T1000 (cell line): ENCODE results near the gene BICC1.

Experiments
- DNase-seq: peaks from one replicate; lab custom pipeline; 2025; ENCODE audit warnings: mixed read lengths; lab: John Stamatoyannopoulos, UW

The BICC1 gene

DNA sequence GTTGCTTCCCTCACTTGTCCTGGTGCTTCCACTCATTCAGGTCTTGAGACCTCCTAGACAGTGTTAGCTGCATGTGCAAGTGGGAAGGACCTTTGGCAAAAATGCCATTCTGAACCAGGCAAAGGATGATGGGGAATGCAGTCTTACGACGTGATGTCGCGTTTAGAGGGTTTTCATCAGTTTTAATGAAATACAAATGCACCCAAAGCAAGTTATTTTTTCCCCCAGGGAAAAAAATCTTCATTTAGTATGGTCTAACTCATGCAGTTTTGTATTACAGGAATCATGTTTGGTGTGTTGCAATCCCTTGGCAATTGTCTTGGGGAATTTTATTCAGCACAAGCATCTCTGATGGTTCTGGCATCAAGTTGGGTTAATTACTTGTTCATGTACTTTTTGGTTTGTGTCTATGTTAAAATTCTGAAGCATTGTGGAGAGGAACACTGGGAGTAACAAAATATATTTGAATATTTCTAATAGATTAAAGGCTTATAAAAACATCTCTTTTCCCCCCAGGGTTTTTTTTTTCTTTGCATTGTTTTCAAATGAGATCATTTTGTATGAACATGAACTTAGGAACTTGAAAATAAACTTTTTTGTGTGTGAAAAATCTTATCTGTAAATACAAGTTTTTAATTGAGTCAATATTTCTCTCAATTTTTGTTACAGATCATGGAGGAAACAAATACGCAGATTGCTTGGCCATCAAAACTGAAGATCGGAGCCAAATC, 188.9 kb downstream of the BICC1 start:
- DNase-seq = no peak

DNA sequence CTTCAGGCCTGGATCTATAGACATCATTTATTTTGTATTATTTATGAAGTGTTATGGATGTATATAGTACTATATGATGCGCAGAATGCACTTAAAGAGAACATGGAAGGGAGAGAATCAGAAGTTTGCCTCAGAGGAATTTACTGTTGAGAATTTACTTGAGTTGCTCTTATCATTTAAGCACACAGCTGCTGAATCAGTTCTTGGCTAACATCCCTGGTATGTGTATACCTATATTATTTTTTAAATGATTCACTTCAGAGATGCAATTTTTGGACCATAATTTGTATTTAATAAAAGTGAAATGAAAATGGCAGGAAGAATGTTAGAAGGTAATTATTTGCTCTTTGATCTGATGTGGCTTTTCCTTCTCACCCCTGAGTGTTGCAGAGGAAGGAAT, 191.6 kb downstream of the BICC1 start:
- no peak for DNase-seq

DNA sequence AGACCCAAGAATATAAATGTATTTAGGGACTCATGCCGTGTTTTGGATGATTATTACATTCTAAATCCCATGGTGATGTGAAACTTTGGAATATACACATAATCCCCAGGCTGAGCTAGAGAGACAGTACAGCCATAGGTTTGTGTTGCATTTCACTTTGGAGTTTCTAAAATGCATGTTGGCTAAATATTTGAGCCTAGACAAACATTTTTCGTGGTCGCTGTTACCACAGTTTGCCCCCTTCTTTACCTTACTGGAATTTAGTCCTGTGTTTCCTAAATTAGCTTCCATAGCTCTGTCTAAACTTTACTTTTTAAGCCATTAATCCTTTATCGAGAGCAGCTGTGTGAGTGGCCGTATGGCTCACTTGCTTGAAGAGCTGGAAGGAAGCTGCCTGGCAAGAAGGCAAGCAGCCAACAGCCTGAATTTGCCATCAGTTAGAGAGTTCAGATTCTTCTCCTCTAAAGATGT, 192.0 kb downstream of the BICC1 start:
- DNase-seq = no peak

DNA sequence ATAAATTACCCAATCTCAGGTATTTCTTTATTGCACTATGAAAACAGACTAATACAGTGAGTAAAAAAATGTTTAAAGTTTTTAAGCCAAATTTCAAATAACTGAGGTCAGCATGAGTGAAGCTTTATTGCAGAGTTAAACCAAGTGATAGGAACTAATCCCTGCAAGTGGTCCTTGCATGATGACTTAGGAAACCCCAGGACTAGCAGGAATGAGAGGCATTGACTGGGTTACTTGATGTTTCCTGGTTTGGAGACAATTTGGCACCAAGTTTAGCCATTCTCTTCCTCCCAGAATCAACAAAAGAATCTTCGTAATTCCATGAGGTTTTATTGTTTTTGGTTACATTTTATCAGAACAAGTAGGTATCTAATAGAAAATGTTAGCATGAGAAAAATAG, 194.2 kb downstream of the BICC1 start:
- no peak for DNase-seq

DNA sequence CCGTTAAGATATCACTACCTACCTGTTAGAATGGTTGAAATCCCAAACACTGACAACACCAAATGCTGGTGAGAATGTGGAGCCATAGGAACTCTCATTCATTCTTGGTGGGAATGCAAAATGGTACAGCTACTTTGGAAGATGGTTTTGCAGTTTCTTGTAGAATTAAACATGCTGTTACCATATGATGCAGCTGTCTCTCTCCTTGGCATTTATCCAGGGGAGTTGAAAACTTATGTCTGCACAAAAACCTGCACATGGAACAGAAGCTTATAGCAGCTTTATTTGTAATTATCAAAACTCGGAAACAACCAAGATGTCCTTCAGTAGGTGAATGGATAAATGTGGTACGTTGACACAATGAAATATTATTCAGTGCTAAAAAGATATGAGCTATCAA, 199.5 kb downstream of the BICC1 start:
- DNase-seq = no peak

DNA sequence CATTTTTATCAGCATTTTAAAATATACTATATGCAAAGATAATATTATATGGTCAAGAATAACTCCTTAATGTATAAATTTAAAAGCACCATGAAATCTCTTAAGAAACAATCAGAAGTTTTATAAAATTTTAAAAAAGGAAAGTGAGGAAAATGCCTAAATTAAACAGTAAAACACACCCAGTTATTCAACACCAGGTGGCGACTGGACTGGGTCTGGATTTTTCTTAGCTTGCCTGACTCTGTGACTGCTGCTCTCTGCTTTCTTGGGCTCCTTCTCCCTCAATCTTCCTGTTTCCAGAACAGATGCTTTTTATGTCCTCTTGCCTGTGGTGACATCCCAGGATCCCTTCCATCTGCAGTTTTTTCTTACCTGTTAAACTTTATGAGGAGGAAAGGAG, 200.3 kb downstream of the BICC1 start:
- DNase-seq = no peak

DNA sequence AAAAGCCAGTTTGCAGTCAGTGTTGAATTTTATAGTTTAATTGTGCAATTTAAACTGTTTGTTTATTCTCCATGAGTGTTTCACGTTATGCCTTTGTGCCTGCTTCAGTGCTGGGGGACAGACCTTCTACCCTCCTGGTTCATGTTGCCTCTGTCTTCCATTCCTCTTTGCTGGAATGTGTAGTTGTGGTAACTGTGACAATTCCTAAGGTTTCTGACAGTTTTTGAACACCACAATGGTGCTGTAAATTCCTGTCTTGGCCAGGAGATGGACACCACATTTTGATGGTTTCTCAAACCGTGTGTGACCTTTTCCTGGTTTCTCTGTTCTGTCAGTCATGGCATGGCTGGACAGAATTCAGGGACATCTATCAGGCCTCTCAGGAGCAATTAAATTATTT, 201.7 kb downstream of the BICC1 start:
- no peak for DNase-seq

DNA sequence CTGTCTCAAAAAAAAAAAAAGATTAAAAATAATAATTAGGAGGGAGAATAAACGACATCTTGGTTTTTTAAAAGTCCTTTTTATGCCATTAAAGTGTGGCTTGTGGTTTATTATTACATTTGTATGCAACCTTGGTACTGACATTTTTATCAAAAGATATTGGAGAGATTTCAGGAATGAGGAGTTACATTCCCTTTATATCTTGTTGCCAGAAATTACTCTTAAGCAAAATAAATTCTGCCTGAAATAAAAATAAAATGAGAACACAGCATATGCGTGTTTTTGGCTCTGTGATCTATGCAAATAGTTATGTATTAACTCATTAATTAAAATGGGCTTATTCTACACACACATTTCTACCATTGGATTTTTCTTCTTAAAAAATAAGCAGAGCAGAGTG, 202.4 kb downstream of the BICC1 start:
- no peak for DNase-seq

DNA sequence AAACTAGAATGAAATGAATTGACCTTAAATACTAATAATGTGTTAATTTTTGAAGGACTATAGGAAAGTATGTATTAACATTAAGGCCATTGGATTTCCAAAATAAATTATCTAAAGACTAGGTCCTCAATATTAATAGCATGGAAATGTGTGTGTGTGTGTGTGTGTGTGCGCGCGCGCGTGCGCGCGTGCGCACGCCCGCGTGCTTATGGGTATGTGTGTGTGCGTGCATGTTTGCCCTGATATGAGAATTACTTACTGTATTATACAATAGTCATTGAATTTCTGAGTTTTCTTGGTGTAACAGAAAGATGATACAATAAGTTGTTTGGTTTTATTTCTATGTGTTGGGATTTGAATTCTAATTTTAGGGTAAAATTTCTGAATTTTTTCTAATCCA, 205.9 kb downstream of the BICC1 start:
- no peak for DNase-seq

DNA sequence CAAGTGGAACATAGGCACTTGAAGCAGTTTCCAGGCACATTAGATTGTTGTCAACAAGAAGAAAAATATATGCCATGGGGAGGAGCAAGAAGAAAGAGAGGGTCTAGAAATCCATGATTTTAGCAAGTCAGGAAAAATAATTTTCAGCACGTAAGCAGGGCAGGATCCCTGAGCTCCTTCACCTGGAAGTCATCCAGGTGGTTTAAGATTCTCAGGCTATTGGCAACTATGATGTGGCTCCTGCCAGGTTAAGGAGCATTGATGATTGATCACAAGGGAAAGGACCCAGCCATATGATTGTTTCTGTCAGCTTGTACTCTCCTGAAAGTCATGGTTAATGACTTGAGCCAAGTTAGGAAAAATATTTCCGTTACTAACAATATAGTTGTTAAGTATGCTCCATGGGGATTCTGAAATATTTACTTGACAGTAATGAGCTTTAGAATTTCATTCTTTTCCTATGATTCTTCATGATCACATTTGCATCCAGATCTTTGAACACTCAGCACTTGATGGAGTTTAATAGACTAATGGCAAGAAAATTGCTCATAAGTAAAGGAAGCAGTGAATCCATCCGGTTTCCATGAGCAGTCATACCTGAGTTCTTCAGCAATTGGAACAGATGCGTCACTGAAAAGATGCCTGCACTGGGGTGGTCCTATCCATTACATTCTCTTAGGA, 209.1 kb downstream of the BICC1 start:
- no peak for DNase-seq

DNA sequence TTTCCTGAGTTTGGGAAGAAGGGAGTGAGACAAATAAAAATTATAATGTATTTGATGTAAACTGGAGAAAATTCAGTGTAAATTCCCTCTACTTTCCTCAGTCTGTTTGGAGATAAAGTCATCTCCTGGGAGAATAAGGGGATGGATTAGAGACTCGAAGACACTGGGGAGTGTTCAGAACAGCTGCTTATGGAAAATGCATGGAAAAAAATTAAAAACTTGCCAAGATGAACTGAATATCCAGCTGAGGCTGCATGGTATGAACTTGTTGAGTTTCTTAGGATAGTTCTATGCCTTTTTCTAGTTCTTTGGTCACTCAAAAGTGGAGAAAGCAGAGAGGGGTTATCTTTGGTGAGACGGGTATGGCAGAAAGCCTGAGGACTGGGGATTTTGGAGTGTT, 210.5 kb downstream of the BICC1 start:
- DNase-seq = no peak

DNA sequence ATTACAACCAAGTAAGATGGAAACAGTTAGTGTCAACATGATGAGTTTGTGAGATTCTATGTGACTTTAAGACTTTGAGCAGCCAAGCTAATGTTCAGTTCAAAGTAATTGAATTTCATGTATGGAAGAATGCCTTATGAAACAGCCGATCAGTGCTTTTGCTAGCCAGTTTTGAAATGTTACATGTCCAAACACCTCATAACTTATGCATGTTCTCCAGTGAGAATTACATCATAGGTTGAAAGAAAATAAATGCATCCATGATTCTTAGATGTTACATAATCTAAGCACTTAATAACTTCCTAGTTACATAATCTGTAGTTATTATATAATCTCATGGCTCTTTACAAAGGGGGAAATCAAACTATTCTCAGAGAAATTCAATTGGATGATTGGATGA, 211.3 kb downstream of the BICC1 start:
- no peak for DNase-seq

DNA sequence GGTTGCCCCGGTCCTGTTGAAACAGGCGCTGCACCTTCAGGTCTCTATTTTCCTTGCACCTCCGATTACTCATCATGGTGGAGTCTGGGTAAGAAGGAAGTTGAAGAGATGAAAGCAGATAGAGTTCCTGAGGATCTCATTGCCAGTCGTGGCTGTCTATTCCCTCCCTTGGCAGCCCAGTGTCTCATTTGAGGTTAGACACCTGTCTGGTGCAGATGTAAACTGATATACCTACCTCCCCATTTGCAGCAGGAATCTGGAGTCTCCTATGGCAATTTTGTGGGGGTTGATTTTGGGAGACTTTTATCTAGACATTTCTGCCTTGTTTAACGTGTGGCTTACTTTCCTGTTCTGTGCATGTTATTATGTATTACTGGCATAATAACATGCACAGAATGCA, 212.1 kb downstream of the BICC1 start:
- no peak for DNase-seq

DNA sequence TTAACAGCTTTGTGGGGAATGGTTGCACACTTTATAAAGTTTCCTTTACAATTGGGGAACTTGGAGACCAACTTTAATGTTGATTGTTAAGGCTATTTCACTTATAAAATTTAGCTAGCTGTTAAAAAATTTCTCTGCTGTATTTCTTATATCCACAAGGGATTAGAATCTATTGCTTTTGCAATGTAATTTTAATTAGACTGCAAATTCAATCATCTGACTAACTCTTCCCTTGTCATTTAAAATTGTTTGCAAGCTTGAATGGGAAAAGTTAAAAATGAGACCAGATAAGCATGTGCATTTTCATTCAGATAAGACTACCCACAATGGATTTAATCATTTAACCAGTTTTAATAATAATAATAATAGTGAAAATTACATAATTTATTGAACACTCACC, 213.2 kb downstream of the BICC1 start:
- no peak for DNase-seq

DNA sequence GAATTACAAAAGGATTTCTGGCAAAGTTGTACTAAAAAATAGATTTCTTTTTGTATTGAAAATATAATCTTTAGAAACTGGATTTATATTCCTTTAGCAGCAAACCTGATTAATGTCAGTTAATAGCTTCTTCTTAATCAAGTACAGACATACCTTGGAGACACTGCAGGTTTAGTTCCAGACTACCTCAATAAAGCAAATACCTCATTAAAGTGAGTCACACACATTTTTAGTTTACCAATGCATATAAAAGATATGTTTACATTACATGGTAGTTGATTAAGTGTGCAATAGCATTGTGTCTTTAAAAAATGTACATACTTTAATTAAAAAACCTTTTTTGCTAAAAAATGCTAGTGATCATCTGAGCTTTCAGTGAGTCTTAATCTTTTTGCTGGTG, 215.0 kb downstream of the BICC1 start:
- no peak for DNase-seq

DNA sequence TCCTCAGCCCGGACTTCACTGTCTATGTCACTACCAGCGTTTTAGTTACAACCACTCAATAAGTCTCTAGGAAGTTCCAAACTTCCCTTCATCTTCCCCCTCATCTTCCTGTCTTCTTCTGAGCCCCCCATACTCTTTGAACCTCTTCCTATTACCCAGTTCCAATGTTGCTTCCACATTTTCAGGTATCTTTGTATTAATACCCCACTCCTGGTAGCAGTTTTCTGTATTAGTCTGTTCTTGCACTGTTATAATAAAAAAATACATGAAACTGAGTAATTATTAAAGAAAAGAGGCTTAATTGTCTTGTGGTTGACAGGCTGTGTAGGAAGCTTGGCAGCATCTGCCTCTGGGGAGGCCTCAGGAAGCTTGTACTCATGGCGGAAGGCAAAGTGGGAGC, 218.6 kb downstream of the BICC1 start:
- DNase-seq = no peak

DNA sequence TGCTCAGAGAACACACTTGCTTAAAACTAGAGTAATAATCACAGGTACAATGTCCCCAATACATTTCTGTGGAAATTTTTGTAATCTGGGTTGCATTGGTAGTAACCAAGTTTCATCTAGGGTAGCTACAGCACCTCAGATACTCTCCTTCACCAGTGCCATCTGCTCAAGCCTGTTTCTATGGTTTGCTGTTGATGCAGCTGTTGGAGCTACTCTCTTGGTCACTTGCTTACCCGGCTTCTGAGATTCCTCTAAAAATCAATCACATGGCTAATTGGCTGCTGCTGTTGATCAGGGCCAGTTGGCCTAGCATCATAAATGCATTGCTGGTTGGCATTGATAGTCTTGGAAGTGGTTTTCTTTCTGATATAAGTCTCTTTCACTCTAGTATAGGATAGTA, 220.8 kb downstream of the BICC1 start:
- no peak for DNase-seq

DNA sequence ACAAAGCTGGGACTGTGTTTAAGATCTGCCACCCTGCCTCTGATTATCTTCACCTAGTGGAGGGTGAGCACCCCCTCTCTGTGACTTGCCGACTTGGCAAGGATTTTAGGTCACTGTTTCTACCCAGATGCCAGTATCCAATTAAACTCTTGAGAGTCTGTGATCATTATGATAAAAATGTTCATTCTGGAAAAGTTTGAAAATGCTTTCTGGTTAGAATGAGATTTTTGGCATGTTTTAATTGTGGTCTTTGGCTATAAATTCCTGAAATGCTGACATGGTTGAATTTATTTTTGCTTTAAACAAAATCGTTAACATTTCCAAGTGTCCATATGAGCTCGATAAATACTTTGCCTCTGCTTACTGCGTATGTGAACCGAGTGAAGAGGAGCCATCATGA, 221.4 kb downstream of the BICC1 start:
- DNase-seq = no peak

DNA sequence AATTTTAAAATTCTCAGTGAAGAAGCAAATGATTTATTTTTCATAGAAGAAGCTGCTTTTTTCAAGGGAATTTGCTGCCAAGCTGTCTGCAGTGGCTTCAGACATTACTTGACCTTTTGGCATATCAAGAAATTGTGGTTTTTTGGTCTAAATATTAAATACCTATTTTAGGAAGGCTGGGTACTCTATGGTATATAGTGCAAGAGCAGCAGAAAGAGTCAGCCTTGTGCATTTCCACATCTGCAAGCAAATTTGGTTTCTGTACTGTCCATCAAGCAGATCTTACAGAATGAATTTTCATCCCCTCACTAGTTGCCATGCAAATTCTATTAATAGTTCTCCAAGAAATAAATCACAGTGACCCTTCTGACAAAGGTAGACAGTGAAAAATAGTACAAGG, 222.0 kb downstream of the BICC1 start:
- DNase-seq = no peak

DNA sequence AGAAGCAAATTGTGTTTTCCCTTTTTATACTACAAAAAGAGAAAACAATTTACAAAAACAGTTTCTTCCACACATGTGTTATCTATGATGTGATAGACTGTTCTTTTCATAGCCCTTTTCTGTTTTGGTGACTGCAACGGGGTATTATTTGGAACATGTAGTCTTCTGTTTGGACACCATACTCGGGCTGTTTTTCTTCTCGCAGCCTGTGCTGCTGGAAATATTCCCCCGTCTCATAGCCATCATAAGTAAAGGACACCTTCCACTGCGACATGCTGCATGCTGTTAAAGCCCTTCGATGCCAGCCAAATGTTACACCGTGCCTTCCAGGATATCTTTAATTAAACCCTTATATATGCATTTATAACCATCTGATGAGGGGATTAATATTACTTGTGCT, 222.4 kb downstream of the BICC1 start:
- DNase-seq = no peak

DNA sequence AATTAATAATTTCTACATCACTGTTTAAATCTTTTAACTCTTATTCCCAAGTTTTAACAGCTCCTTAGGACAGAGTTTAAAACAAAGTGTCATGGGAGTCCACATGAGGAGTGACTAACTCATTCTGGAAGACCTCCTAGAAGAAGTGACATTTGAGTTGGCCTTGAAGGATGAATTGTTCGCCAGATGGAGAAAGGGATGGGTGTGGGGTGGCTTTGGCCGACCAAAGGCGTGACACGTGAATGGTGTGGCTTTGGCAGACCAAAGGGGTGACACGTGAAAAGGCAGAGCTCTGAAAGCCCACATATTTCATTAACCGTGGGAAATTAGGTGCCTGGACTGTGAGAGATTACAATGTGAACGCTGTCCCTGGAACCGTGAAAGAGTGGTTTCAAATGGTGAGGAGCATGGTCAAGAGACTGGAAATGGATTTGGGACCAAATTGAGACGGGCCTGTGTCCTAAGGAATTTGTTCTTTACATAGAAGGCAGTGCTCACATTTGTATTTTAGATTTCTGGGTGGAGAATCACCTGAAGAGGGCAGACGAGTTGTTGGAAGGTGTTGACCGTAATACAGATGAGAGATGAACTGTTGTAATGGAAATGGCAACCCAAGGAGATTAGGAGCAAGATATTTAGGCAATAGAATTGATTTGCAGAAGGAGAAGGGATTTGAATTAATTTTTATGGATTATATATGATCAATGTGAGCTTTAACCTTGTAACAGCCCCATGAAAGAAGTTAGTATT, 228.1 kb downstream of the BICC1 start:
- DNase-seq = no peak

DNA sequence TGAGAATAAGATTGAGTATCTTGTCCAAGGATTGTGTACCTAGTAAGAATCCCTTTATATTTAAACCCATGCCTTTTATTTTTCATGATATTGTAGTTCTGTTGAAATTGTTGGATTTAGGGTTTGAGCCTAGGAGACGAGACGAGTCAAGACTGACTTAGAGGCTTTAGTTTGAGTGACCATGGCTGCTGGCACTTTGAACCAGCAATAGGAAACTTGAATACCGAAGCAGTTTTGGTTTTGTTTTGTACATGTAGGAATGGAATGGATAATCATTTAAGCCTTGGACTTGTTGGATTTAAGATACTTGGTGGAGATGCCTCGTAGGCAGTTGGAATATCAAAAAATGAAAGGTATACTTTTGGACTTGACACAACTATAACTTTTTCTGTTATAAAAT, 229.0 kb downstream of the BICC1 start:
- no peak for DNase-seq

DNA sequence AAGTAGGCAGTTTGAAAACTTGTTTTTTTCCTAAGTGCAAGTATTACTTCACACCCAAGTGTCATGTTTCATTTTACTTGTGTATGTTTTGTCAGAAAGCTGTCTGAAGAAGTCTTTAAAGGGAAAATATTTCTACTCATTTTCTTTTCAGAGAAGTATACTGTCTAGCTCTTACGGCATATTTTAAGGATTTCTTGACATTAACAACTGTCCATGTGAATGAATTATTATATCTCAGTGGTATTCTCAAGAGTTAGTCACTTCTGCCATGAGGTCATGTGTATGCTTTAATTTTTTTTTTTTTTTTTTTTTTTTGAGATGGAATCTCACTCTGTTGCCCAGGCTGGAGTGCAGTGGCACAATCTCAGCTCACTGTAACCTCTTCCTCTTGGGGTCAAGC, 229.5 kb downstream of the BICC1 start:
- no peak for DNase-seq
